K562 (cell line): ENCODE data around the gene CALML6. TPM values are rescaled to one million over a fixed set of nuclear protein-coding genes. Genes with fewer than 3 reads are reported as not detected.

Experiments used
- CREB1 ChIP-seq, 2 experiments: sonication (generic) in 1 of 2; formaldehyde crosslinking in 1 of 2; IDR thresholded peaks; 2 replicates each; pipeline versions ENCODE4 v1.6.1 to v1.8.0; 2012 to 2022; ENCODE audit warnings: inconsistent platforms in 1 of 2, mild to moderate bottlenecking in 1 of 2, missing genetic modification reagents in 1 of 2, moderate library complexity in 1 of 2
- HNRNPLL ChIP-seq: fragments of 200-400 bp; formaldehyde crosslinking; IDR thresholded peaks from 2 replicates; pipeline ENCODE4 v1.6.1; 2017; ENCODE audit warnings: low read length, low read depth, mild to moderate bottlenecking; ENCODE audit not compliant: poor library complexity, severe bottlenecking
- ILF3 ChIP-seq: fragments of 450-650 bp; IDR thresholded peaks from 2 replicates; pipeline ENCODE4 v1.6.1; 2018; ENCODE audit warnings: antibody characterized with exemption, mild to moderate bottlenecking, moderate library complexity, borderline replicate concordance
- JUND ChIP-seq, 2 experiments: IDR thresholded peaks; 2 replicates in 1 of 2; 3 replicates in 1 of 2; pipeline ENCODE4 v1.6.1; 2011; ENCODE audit warnings: borderline replicate concordance in 2 of 2, low read depth in 2 of 2, low read length in 2 of 2, improper control_type of control experiment in 1 of 2, missing biosample characterization in 1 of 2, missing genetic modification characterization in 1 of 2, missing genetic modification reagents in 1 of 2
- KDM4B ChIP-seq, 2 experiments: fragments of 450-650 bp in 1 of 2; sonication (generic) in 1 of 2; IDR thresholded peaks; 2 replicates each; pipeline ENCODE4 v1.6.1; 2016 to 2017; ENCODE audit warnings: borderline replicate concordance in 2 of 2, antibody characterized with exemption in 1 of 2, low read depth in 1 of 2, mild to moderate bottlenecking in 1 of 2
- KLF13 ChIP-seq: fragments of 450-650 bp; IDR thresholded peaks from 2 replicates; pipeline ENCODE4 v1.6.1; 2016; ENCODE audit warnings: missing genetic modification characterization, low read depth, mild to moderate bottlenecking, missing compliant biosample characterization, moderate library complexity, borderline replicate concordance
- NCOR1 ChIP-seq: fragments of 450-650 bp; IDR thresholded peaks from 2 replicates; pipeline ENCODE4 v1.6.1; 2016; ENCODE audit warnings: mild to moderate bottlenecking, moderate library complexity
- NR2C1 ChIP-seq, 2 experiments: fragments of 450-650 bp; IDR thresholded peaks; 2 replicates each; pipeline ENCODE4 v1.6.1; 2017; ENCODE audit warnings: mild to moderate bottlenecking in 2 of 2, antibody characterized with exemption in 1 of 2, inconsistent platforms in 1 of 2, missing compliant biosample characterization in 1 of 2, missing genetic modification characterization in 1 of 2
- POLR2AphosphoS2 ChIP-seq: IDR thresholded peaks from 2 replicates; pipeline ENCODE4 v1.6.1; 2012; ENCODE audit warnings: low read length, improper control_type of control experiment
- POLR3G ChIP-seq: IDR thresholded peaks from 2 replicates; pipeline ENCODE4 v1.6.1; 2011; ENCODE audit not compliant: insufficient read length, insufficient replicate concordance; ENCODE audit errors: extremely low read depth
- SAP30 ChIP-seq: fragments of 200-600 bp; sonication (generic); IDR thresholded peaks from 2 replicates; pipeline ENCODE4 v1.6.1; 2012; ENCODE audit warnings: borderline replicate concordance, low read depth, mild to moderate bottlenecking, moderate library complexity, low read length, control low read depth, inconsistent platforms; ENCODE audit not compliant: insufficient read depth, poor library complexity, severe bottlenecking
- SMARCA4 ChIP-seq: fragments of 450-650 bp; IDR thresholded peaks from 2 replicates; pipeline ENCODE4 v1.6.1; 2016
- SP1 ChIP-seq: sonication (generic); formaldehyde crosslinking; IDR thresholded peaks from 2 replicates; pipeline ENCODE4 v1.8.1; 2022; ENCODE audit warnings: mild to moderate bottlenecking, missing genetic modification reagents
- SUPT5H ChIP-seq: fragments of 450-650 bp; IDR thresholded peaks from 2 replicates; pipeline ENCODE4 v1.6.1; 2016
- TAL1 ChIP-seq: fragments of 450-650 bp; IDR thresholded peaks from 2 replicates; pipeline ENCODE4 v1.6.1; 2016; ENCODE audit warnings: mild to moderate bottlenecking
- TSC22D4 ChIP-seq: fragments of 450-650 bp; IDR thresholded peaks from 2 replicates; pipeline ENCODE4 v1.6.1; 2016; ENCODE audit warnings: missing genetic modification characterization, missing biosample characterization, control low read depth
- XRCC5 ChIP-seq: fragments of 200-400 bp; formaldehyde crosslinking; IDR thresholded peaks from 2 replicates; pipeline ENCODE4 v1.6.1; 2017; ENCODE audit warnings: low read depth, mild to moderate bottlenecking, low read length
- YY1 ChIP-seq, 3 experiments: IDR thresholded peaks; 2 replicates each; pipeline ENCODE4 v1.6.1; 2011; ENCODE audit warnings: low read length in 2 of 3, mild to moderate bottlenecking in 2 of 3, moderate library complexity in 2 of 3, borderline replicate concordance in 1 of 3, control low read depth in 1 of 3, low read depth in 1 of 3; ENCODE audit not compliant: insufficient read depth in 3 of 3, insufficient replicate concordance in 2 of 3, control insufficient read depth in 1 of 3, insufficient read length in 1 of 3; ENCODE audit errors: extremely low read depth in 1 of 3
- ZNF146 ChIP-seq: IDR thresholded peaks from one replicate; pipeline ENCODE4 v1.6.1; 2018; ENCODE audit warnings: missing compliant biosample characterization; ENCODE audit not compliant: unreplicated experiment
- ZNF224 ChIP-seq: sonication (generic); formaldehyde crosslinking; IDR thresholded peaks from 2 replicates; pipeline ENCODE4 v1.8.0; 2022; ENCODE audit warnings: mild to moderate bottlenecking, missing genetic modification reagents
- ZNF253 ChIP-seq: fragments of 250-450 bp; sonication (Bioruptor Pico); conservative IDR thresholded peaks from 2 replicates; pipeline ENCODE4 v1.6.1; 2021; ENCODE audit warnings: mild to moderate bottlenecking
- ZNF551 ChIP-seq: fragments of 250-450 bp; sonication (Bioruptor Pico); IDR thresholded peaks from 2 replicates; pipeline ENCODE4 v1.5.0; 2021; ENCODE audit warnings: mild to moderate bottlenecking, moderate library complexity
- polyA plus RNA-seq, 8 experiments: library from polyadenylated mRNA; depleted of rRNA in 4 of 8; stranded (reverse) in 5 of 8; unstranded in 3 of 8; fragments of >200 nt; fragmentation: Nextera tagmentation in 2 of 8; fragmentation: Illumina TruSeq in 1 of 8; extraction: Ambion mirVana in 2 of 8; extraction: Trizol in 1 of 8; gene quantifications; 2 replicates each; pipeline versions ENCODE4 v1.2.1 to v1.2.3, GENCODE V29; 2011 to 2014; ENCODE audit warnings: inconsistent platforms in 1 of 8, missing spikeins in 1 of 8
- total RNA-seq, 7 experiments: library from RNA; depleted of rRNA in 6 of 7; stranded (reverse); fragments of >200 nt in 6 of 7; fragmentation: Illumina TruSeq in 2 of 7; extraction: Trizol in 2 of 7; gene quantifications; 2 replicates each; pipeline versions ENCODE4 v1.2.1 to v1.2.3, GENCODE V29; 2011 to 2021; ENCODE audit warnings: low replicate concordance in 1 of 7
- TF ChIP-seq, protein P1 (sequence below), 2 experiments: fragments of 150-350 bp in 1 of 2; IDR thresholded peaks; 2 replicates each; pipeline ENCODE4 v1.6.1; 2012 to 2016; ENCODE audit warnings: low read depth in 2 of 2, low read length in 2 of 2, mild to moderate bottlenecking in 1 of 2, moderate library complexity in 1 of 2

Gene CALML6
- total and polyA plus RNA-seq, 9 of the 15 experiments (the other 6 are each of a cell fraction or from before 2014, with no cell fraction given), result 0.14 TPM; not detected in 8

DNA sequence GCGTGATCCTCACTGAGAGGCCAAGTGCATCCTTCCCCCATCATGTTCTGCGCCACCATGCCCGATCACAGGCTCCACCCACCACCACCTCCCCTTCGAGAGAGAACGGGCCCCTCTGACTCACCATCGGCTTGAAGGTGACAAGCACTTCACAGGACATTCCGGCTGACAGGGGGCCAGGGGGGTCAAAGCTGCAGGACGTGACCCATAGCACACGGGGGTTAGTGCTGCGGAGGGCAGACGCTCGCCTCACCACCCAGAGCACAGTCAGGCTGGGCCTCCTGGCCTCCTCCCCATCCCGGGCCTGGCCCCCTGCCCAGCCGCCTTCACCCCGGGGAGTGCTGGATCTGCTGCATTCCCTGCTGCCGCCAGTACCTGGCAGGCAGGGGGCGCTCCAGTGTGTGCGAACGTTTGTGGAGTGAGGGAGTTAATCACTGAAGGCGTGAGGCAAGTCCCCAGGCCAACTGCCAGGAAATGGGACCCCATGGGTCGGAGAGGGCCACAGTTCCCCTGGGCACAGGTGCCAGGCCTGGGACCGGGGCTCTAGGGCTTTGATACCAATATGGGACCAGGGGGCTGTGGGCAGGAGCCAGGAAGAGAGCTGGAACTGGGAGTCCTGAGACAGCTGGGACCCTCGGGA lies 44.9 kb downstream of the CALML6 start (continued):
- no peak for TF ChIP-seq KLF13 (tag)
- no peak for TF ChIP-seq POLR2AphosphoS2
- peak; percentile 32; the same call in 1 of the 2 replicates for TF ChIP-seq CREB1 (IDR thresholded peaks at IDR 0.05)
- TF ChIP-seq CREB1 (CRISPR knock-in tag; IDR thresholded peaks at IDR 0.05), result no peak
- no peak for TF ChIP-seq SUPT5H
- TF ChIP-seq KDM4B (IDR thresholded peaks at IDR 0.05; ENCODE audit: borderline replicate concordance in 2 of 2, low read depth in 1 of 2), result 0 out of 4 replicates have a peak, but pooled peaks of 1 of the 2 experiments have one; percentile 62
- no peak for TF ChIP-seq NCOR1
- no peak for TF ChIP-seq TAL1
- 0 out of 2 replicates have a peak, but pooled peaks have one; percentile 23 for TF ChIP-seq SMARCA4
- TF ChIP-seq TSC22D4 (tag), result no peak
- no peak for TF ChIP-seq YY1 (IDR thresholded peaks at IDR 0.05; ENCODE audit: borderline replicate concordance in 1 of 3, control insufficient read depth in 1 of 3, extremely low read depth in 1 of 3, insufficient read depth in 3 of 3, insufficient read length in 1 of 3, insufficient replicate concordance in 2 of 3, low read depth in 1 of 3, low read length in 2 of 3)
- TF ChIP-seq XRCC5, result peak; percentile 69; the same call in 1 of the 2 replicates
- peak; percentile 14; the same call in 1 of the 2 replicates for TF ChIP-seq JUND (IDR thresholded peaks at IDR 0.05; ENCODE audit: borderline replicate concordance, low read depth, low read length)
- TF ChIP-seq JUND (tag; IDR thresholded peaks at IDR 0.05; ENCODE audit: borderline replicate concordance, low read depth, low read length), result peak; percentile 45; the same call in 1 of the 3 replicates
- no peak for TF ChIP-seq ZNF224 (CRISPR knock-in tag)
- TF ChIP-seq ZNF253 (CRISPR knock-in tag), result no peak
- TF ChIP-seq ILF3, result no peak
- no peak for TF ChIP-seq POLR3G
- no peak for TF ChIP-seq HNRNPLL
- no peak for TF ChIP-seq ZNF551
- TF ChIP-seq SAP30, result no peak
- TF ChIP-seq, protein P1, sequence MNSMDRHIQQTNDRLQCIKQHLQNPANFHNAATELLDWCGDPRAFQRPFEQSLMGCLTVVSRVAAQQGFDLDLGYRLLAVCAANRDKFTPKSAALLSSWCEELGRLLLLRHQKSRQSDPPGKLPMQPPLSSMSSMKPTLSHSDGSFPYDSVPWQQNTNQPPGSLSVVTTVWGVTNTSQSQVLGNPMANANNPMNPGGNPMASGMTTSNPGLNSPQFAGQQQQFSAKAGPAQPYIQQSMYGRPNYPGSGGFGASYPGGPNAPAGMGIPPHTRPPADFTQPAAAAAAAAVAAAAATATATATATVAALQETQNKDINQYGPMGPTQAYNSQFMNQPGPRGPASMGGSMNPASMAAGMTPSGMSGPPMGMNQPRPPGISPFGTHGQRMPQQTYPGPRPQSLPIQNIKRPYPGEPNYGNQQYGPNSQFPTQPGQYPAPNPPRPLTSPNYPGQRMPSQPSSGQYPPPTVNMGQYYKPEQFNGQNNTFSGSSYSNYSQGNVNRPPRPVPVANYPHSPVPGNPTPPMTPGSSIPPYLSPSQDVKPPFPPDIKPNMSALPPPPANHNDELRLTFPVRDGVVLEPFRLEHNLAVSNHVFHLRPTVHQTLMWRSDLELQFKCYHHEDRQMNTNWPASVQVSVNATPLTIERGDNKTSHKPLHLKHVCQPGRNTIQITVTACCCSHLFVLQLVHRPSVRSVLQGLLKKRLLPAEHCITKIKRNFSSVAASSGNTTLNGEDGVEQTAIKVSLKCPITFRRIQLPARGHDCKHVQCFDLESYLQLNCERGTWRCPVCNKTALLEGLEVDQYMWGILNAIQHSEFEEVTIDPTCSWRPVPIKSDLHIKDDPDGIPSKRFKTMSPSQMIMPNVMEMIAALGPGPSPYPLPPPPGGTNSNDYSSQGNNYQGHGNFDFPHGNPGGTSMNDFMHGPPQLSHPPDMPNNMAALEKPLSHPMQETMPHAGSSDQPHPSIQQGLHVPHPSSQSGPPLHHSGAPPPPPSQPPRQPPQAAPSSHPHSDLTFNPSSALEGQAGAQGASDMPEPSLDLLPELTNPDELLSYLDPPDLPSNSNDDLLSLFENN (IDR thresholded peaks at IDR 0.05; ENCODE audit: low read depth in 2 of 2, low read length in 2 of 2), result no peak
- no peak for TF ChIP-seq ZNF146 (CRISPR knock-in tag)
- TF ChIP-seq NR2C1 (IDR thresholded peaks at IDR 0.05), result no peak
- TF ChIP-seq NR2C1 (tag; IDR thresholded peaks at IDR 0.05), result no peak
- TF ChIP-seq SP1, result no peak
